Sigmoid colon (tissue), 7 donors: ENCODE results near the gene ZNF644. TPM values are rescaled to one million over a fixed set of nuclear protein-coding genes. Genes with fewer than 3 reads are reported as not detected.

Source experiments
- DNase-seq: peaks from one replicate; pipeline ENCODE4 v3.0.0-alpha.2; 2019
- H3K27ac ChIP-seq, 4 donors: fragments of 200-600 bp; sonication (generic); one replicate each; pipeline ENCODE4 v1.5.1; 2016 to 2019; ENCODE audit warnings: mild to moderate bottlenecking in 1 of 4
- H3K27me3 ChIP-seq, 3 donors: fragments of 200-600 bp; sonication (generic); one replicate each; pipeline ENCODE4 v1.5.1; 2019; ENCODE audit warnings: mild to moderate bottlenecking in 1 of 3
- H3K36me3 ChIP-seq, 4 donors: fragments of 200-600 bp; sonication (generic); one replicate each; pipeline ENCODE4 v1.5.1; 2016 to 2019
- H3K4me1 ChIP-seq, 4 donors: fragments of 200-600 bp; sonication (generic); one replicate each; pipeline ENCODE4 v1.5.1; 2017 to 2019
- H3K4me3 ChIP-seq, 4 donors: fragments of 200-600 bp; sonication (generic); one replicate each; pipeline ENCODE4 v1.5.1; 2017 to 2019; ENCODE audit warnings: mild to moderate bottlenecking in 2 of 4, moderate library complexity in 1 of 4
- H3K9me3 ChIP-seq, 4 donors: fragments of 200-600 bp in 3 of 4; sonication (generic) in 3 of 4; one replicate each; pipeline versions ENCODE4 v1.5.1 to v1.6.1; 2013 to 2019
- CTCF ChIP-seq, 4 experiments: fragments of 450-650 bp in 3 of 4; fragments of 200-600 bp in 1 of 4; IDR thresholded peaks; one replicate each; pipeline ENCODE4 v1.5.1; 2016 to 2019; ENCODE audit warnings: antibody characterized with exemption in 4 of 4, mild to moderate bottlenecking in 3 of 4, moderate library complexity in 2 of 4
- EP300 ChIP-seq, 4 donors: sonication (generic); formaldehyde crosslinking; IDR thresholded peaks; one replicate each; pipeline ENCODE4 v1.6.1; 2017; ENCODE audit warnings: antibody characterized with exemption in 4 of 4
- POLR2A ChIP-seq, 2 donors: fragments of 450-650 bp; IDR thresholded peaks; one replicate each; pipeline ENCODE4 v1.6.1; 2016; ENCODE audit warnings: antibody characterized with exemption in 2 of 2, mild to moderate bottlenecking in 2 of 2, moderate library complexity in 2 of 2
- POLR2AphosphoS5 ChIP-seq, 4 donors: sonication (generic); formaldehyde crosslinking; IDR thresholded peaks; one replicate each; pipeline ENCODE4 v1.6.1; 2017; ENCODE audit warnings: antibody characterized with exemption in 4 of 4
- WGBS, 2 donors: extraction: QIAGEN DNeasy Blood & Tissue Kit; methylation state at CpG; one replicate each; pipeline ENCODE4 v1.1.7; 2013; 5-methylcytosine and 5-hydroxymethylcytosine counted together
- intact Hi-C: fragments of 100-400 bp; cut with DNase I; formaldehyde crosslinking; loops from one replicate; pipeline ENCODE4 v1.15.1; 2023
- polyA plus RNA-seq, 3 donors: library from polyadenylated mRNA; stranded (reverse); fragments of 200-250 nt; gene quantifications; one replicate each; pipeline ENCODE4 v1.2.3, GENCODE V29; 2013
- total RNA-seq, 4 donors: library from RNA; depleted of rRNA; stranded (reverse); fragments of >200 nt; gene quantifications; one replicate each; pipeline ENCODE4 v1.1.0, GENCODE V29; 2016
- donor health status: healthy with polysubstance abuse.
- donor health status: Bipolar disorder and iron deficiency.
- donor health status: healthy.

The ZNF644 gene
- total and polyA plus RNA-seq, 7 donors: 17.4 to 74.2 (median 55.1) TPM

DNA sequence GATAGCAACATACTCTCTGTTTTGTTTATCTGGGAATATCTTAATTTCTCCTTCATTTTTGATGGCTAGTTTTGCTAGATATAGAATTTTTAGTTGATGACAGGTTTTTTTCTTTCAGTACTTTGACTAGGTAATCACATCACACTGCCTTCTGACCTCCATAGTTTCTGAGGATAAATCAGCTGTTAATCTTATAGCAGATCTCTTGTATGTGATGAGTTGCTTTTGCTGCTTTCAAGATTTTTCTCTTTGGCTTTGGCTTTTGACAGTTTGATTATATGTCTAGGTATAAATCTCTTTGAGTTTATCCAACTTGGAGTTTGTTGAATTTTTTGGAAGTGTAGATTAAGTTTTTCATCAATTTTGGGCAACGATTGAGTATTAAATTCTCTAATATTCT, 142.6 kb downstream of the ZNF644 start:
- intact Hi-C loops: no loop called here
- H3K4me1 ChIP-seq: no peaks in the 10 kb centered on the region
- WGBS, 2 donors: 92 to 95% methylated on average over 1 of the region's 1 CpG
- peaks cover 0 to 18% (median 12%) of the 10 kb centered on the region in 4 donors for H3K9me3 ChIP-seq
- TF ChIP-seq EP300 (IDR thresholded peaks at IDR 0.05) (no peak), POLR2A (IDR thresholded peaks at IDR 0.05) (no peak), POLR2AphosphoS5 (IDR thresholded peaks at IDR 0.05) (no peak), CTCF (IDR thresholded peaks at IDR 0.05) (no peak)
- H3K27me3 ChIP-seq: no peaks in the 10 kb centered on the region
- H3K4me3 ChIP-seq: no peak overlapping the region
- H3K36me3 ChIP-seq: no peaks in the 10 kb centered on the region
- H3K27ac ChIP-seq: no peak overlapping the region
- DNase-seq: no peak

DNA sequence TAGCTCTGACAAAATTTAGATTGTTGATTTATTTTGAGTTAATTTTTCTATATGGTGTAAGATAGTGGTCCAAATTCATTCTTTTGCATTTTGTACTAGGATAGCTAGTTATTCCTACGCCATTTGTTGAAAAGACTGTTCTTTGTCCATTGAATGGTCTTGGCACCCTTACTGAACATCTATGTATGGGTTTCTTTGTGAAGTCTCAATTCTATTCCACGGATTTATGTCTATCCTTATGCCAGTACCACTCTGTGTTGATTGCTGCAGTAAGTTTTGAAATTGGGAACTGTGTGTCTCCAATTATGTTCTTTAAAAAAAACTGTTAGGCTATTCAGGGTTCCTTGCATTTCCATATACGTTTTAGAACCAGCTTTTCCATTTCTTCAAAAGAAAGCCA, 145.7 kb downstream of the ZNF644 start:
- H3K9me3 ChIP-seq: peaks cover 0 to 13% (median 10%) of the 10 kb centered on the region in 4 donors
- DNase-seq: no peak
- H3K27ac ChIP-seq: no peak overlapping the region
- no peaks in the 10 kb centered on the region for H3K27me3 ChIP-seq
- H3K4me1 ChIP-seq: no peaks in the 10 kb centered on the region
- intact Hi-C loops: no loop called here
- 82 to 86% methylated on average over 3 of the region's 3 CpGs for WGBS, 2 donors
- no peak overlapping the region for H3K4me3 ChIP-seq
- no peaks in the 10 kb centered on the region for H3K36me3 ChIP-seq
- TF ChIP-seq EP300 (IDR thresholded peaks at IDR 0.05) (no peak), POLR2A (IDR thresholded peaks at IDR 0.05) (no peak), POLR2AphosphoS5 (IDR thresholded peaks at IDR 0.05) (no peak), CTCF (IDR thresholded peaks at IDR 0.05) (no peak)
